ENCODE measurements around the gene RAD51C. TPM values are rescaled to one million over a fixed set of nuclear protein-coding genes. Genes with fewer than 3 reads are reported as not detected.
"Not testable (repeated sequence)": the region's sequence is repeated elsewhere in the genome, so short reads cannot be mapped to it uniquely, and the experiment has no call there.

The RAD51C gene
- total RNA-seq, 1 donor from 2014 or later, result 67.6 TPM

- H3K36me3 ChIP-seq, result no peaks in the 10 kb centered on the region
- no peaks in the 10 kb centered on the region for H3K27me3 ChIP-seq
- no peaks in the 10 kb centered on the region for H3K36me3 Mint-ChIP-seq
- H3K9me3 Mint-ChIP-seq, result no peaks in the 10 kb centered on the region
- peak overlapping the region; percentile 84 for H3K4me3 Mint-ChIP-seq
- H3K27me3 Mint-ChIP-seq (ENCODE audit: insufficient read depth, low read depth), result peaks cover 5% of the 10 kb centered on the region
- peak overlapping the region; percentile 100 for H3K27ac Mint-ChIP-seq
- H3K4me1 ChIP-seq, result no peaks in the 10 kb centered on the region
- H3K4me1 Mint-ChIP-seq, result peaks cover 15% of the 10 kb centered on the region
- H3F3A ChIP-seq (ENCODE audit: low read depth), result peaks cover 27% of the 10 kb centered on the region
- DNase-seq (ENCODE audit: low spot score), result peak; percentile 86
- H2AFZ ChIP-seq (replicated peaks), result peak overlapping the region; percentile 55
- no peaks in the 10 kb centered on the region for H3K9me3 ChIP-seq (ENCODE audit: low read depth)
- H3K27ac ChIP-seq, result peak overlapping the region; percentile 98
- H4K20me1 ChIP-seq (ENCODE audit: low read depth), result no peaks in the 10 kb centered on the region
- peak overlapping the region; percentile 52 for H3K4me3 ChIP-seq
- TF ChIP-seq EZH2phosphoT487 (IDR thresholded peaks at IDR 0.05), result no peak
- TF ChIP-seq, protein P1, sequence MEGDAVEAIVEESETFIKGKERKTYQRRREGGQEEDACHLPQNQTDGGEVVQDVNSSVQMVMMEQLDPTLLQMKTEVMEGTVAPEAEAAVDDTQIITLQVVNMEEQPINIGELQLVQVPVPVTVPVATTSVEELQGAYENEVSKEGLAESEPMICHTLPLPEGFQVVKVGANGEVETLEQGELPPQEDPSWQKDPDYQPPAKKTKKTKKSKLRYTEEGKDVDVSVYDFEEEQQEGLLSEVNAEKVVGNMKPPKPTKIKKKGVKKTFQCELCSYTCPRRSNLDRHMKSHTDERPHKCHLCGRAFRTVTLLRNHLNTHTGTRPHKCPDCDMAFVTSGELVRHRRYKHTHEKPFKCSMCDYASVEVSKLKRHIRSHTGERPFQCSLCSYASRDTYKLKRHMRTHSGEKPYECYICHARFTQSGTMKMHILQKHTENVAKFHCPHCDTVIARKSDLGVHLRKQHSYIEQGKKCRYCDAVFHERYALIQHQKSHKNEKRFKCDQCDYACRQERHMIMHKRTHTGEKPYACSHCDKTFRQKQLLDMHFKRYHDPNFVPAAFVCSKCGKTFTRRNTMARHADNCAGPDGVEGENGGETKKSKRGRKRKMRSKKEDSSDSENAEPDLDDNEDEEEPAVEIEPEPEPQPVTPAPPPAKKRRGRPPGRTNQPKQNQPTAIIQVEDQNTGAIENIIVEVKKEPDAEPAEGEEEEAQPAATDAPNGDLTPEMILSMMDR (IDR thresholded peaks at IDR 0.05), result no peak
- no peak for TF ChIP-seq EZH2 (IDR thresholded peaks at IDR 0.05)
- peak overlapping the region; percentile 87 for H3K4me2 ChIP-seq
- peak overlapping the region; percentile 95 for H3K9ac ChIP-seq
- H3K79me2 ChIP-seq (ENCODE audit: low read depth), result no peaks in the 10 kb centered on the region
Observed at GRCh38 chr17:58658804-58659713, 33.3 kb upstream of the RAD51C start.

DNA sequence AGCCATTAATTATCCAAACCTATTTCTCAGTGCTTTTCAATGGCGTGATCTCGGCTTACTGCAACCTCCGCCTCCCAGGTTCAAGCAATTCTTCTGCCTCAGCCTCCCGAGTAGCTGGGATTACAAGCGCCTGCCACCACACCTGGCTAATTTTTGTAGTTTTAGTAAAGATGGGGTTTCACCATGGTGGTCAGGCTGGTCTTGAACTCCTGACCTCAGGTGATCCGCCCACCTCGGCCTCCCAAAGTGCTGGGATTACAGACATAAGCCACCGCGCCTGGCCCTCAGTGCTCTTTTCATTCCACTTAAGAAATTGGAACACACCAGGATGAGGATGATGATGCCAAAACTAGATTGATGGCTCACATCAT lies 32.7 kb upstream of the RAD51C start:
- not testable (repeated sequence) for H3K79me2 ChIP-seq (ENCODE audit: low read depth); H3K27ac Mint-ChIP-seq; H3K27ac ChIP-seq; H3K36me3 Mint-ChIP-seq; H3K4me1 ChIP-seq; H3K27me3 ChIP-seq; H3K9me3 Mint-ChIP-seq; H3K27me3 Mint-ChIP-seq (ENCODE audit: insufficient read depth, low read depth); H3K36me3 ChIP-seq; DNase-seq (ENCODE audit: low spot score); H3K9me3 ChIP-seq (ENCODE audit: low read depth); H4K20me1 ChIP-seq (ENCODE audit: low read depth)
- peak overlapping the region; percentile 95 for H3K9ac ChIP-seq
- peak overlapping the region; percentile 55 for H2AFZ ChIP-seq (replicated peaks)
- H3K4me2 ChIP-seq, result peak overlapping the region; percentile 87
- peak overlapping the region; percentile 52 for H3K4me3 ChIP-seq
- Mint-ChIP-seq H3K4me1 (peaks cover 15% of the 10 kb centered on the region), H3K4me3 (peak overlapping the region; percentile 84)
- peaks cover 27% of the 10 kb centered on the region for H3F3A ChIP-seq (ENCODE audit: low read depth)

DNA sequence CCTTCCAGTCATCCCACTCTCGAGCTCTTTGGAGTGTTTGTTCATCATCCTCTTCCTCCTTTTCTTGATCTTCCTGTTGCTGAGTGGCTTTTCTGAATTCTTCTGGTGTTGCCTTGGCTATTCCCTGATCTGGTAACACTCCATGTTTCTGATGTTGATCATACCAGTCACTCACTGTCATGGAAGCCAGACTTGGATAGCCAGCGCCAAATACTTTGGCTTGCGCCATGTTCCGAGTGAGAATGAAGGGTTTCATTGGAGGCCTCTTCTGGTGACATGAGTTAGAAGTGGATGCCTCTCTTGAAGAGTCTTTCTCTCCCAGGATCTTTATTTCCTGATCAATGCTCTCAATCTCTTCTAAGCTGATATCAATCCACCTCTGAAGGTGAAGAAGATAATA lies 31.8 kb upstream of the RAD51C start:
- TF ChIP-seq EZH2phosphoT487 (IDR thresholded peaks at IDR 0.05) (no peak), EZH2 (IDR thresholded peaks at IDR 0.05) (no peak)
- TF ChIP-seq, protein P1 (IDR thresholded peaks at IDR 0.05), result no peak
- peaks cover 15% of the 10 kb centered on the region for H3K4me1 Mint-ChIP-seq
- H3K27me3 Mint-ChIP-seq (ENCODE audit: insufficient read depth, low read depth), result peaks cover 5% of the 10 kb centered on the region
- H3K4me2 ChIP-seq, result no peak overlapping the region
- no peak overlapping the region for H3K9ac ChIP-seq
- DNase-seq (ENCODE audit: low spot score), result no peak
- no peaks in the 10 kb centered on the region for H3K79me2 ChIP-seq (ENCODE audit: low read depth)
- no peak overlapping the region for H3K27ac Mint-ChIP-seq
- no peaks in the 10 kb centered on the region for H3K9me3 ChIP-seq (ENCODE audit: low read depth)
- no peak overlapping the region for H3K4me3 Mint-ChIP-seq
- H3K27me3 ChIP-seq, result no peaks in the 10 kb centered on the region
- H3K36me3 Mint-ChIP-seq, result no peaks in the 10 kb centered on the region
- H3F3A ChIP-seq (ENCODE audit: low read depth), result peaks cover 27% of the 10 kb centered on the region
- no peaks in the 10 kb centered on the region for H3K36me3 ChIP-seq
- H3K9me3 Mint-ChIP-seq, result no peaks in the 10 kb centered on the region
- no peak overlapping the region for H3K4me3 ChIP-seq
- H2AFZ ChIP-seq (replicated peaks), result peak overlapping the region; percentile 72
- H3K27ac ChIP-seq, result no peak overlapping the region
- H3K4me1 ChIP-seq, result no peaks in the 10 kb centered on the region
- H4K20me1 ChIP-seq (ENCODE audit: low read depth), result no peaks in the 10 kb centered on the region

GRCh38 chr17:58661499-58661898 lies 30.9 kb upstream of the RAD51C start:
- H3K36me3 Mint-ChIP-seq, result no peaks in the 10 kb centered on the region
- H3K9ac ChIP-seq, result no peak overlapping the region
- no peaks in the 10 kb centered on the region for H3K4me1 ChIP-seq
- no peaks in the 10 kb centered on the region for H3K9me3 Mint-ChIP-seq
- peaks cover 15% of the 10 kb centered on the region for H3K4me1 Mint-ChIP-seq
- peak overlapping the region; percentile 74 for H3K27ac Mint-ChIP-seq
- H3K4me3 ChIP-seq, result no peak overlapping the region
- no peaks in the 10 kb centered on the region for H4K20me1 ChIP-seq (ENCODE audit: low read depth)
- H2AFZ ChIP-seq (replicated peaks), result peak overlapping the region; percentile 72
- peaks cover 27% of the 10 kb centered on the region for H3F3A ChIP-seq (ENCODE audit: low read depth)
- no peaks in the 10 kb centered on the region for H3K79me2 ChIP-seq (ENCODE audit: low read depth)
- H3K27me3 Mint-ChIP-seq (ENCODE audit: insufficient read depth, low read depth), result peaks cover 5% of the 10 kb centered on the region
- DNase-seq (ENCODE audit: low spot score), result no peak
- H3K36me3 ChIP-seq, result no peaks in the 10 kb centered on the region
- H3K9me3 ChIP-seq (ENCODE audit: low read depth), result no peaks in the 10 kb centered on the region
- H3K27ac ChIP-seq, result no peak overlapping the region
- no peak overlapping the region for H3K4me2 ChIP-seq
- TF ChIP-seq, protein P1 (IDR thresholded peaks at IDR 0.05), result no peak
- no peak for TF ChIP-seq EZH2 (IDR thresholded peaks at IDR 0.05)
- no peak for TF ChIP-seq EZH2phosphoT487 (IDR thresholded peaks at IDR 0.05)
- H3K4me3 Mint-ChIP-seq, result peak overlapping the region; percentile 41
- H3K27me3 ChIP-seq, result no peaks in the 10 kb centered on the region

All from neural progenitor cell (in vitro differentiated cells).